ENCODE measurements around the gene ZNF628.

DNA sequence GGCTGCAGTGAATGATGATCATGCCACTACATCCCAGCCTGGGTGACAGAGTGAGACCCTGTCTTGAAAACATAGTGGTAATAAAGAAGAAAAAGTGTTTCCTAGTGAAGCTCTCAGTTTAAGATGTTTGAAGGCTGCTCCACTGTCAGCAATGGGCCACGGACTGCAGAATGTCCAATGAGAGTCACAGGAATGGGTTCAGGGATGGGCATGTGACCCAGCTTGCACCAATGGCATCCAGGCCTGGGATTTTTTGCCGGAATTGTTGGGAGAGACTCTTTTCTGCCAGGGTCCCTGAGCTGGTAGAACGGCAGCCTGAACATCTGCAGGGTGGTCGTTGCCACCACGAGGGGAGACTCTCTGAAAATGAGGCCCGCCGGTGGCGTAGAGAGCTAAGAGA, 39.6 kb upstream of the ZNF628 start:
- TF ChIP-seq, protein P1, sequence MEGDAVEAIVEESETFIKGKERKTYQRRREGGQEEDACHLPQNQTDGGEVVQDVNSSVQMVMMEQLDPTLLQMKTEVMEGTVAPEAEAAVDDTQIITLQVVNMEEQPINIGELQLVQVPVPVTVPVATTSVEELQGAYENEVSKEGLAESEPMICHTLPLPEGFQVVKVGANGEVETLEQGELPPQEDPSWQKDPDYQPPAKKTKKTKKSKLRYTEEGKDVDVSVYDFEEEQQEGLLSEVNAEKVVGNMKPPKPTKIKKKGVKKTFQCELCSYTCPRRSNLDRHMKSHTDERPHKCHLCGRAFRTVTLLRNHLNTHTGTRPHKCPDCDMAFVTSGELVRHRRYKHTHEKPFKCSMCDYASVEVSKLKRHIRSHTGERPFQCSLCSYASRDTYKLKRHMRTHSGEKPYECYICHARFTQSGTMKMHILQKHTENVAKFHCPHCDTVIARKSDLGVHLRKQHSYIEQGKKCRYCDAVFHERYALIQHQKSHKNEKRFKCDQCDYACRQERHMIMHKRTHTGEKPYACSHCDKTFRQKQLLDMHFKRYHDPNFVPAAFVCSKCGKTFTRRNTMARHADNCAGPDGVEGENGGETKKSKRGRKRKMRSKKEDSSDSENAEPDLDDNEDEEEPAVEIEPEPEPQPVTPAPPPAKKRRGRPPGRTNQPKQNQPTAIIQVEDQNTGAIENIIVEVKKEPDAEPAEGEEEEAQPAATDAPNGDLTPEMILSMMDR (IDR thresholded peaks at IDR 0.05; ENCODE audit: borderline replicate concordance, extremely low read depth, low read length, poor library complexity, severe bottlenecking) = no peak
- no peak for TF ChIP-seq EZH2 (IDR thresholded peaks at IDR 0.05; ENCODE audit: borderline replicate concordance, low read depth, low read length, severe bottlenecking)

All from DND-41 (cell line).